IPS-18a (cell line): ENCODE results near the gene PALM3.
"Not testable (repeated sequence)": the region's sequence is repeated elsewhere in the genome, so short reads cannot be mapped to it uniquely, and the experiment has no call there.

Experiments
- H3K27ac ChIP-seq: one replicate; pipeline ENCODE4 v1.5.1; 2013; ENCODE audit warnings: low read length
- H3K27me3 ChIP-seq: one replicate; pipeline ENCODE4 v1.6.1; 2013; ENCODE audit warnings: mild to moderate bottlenecking, low read length; ENCODE audit not compliant: control insufficient read depth, insufficient read depth
- H3K36me3 ChIP-seq: one replicate; pipeline ENCODE4 v1.6.1; 2013; ENCODE audit warnings: low read depth, low read length; ENCODE audit not compliant: control insufficient read depth
- H3K4me1 ChIP-seq: one replicate; pipeline ENCODE4 v1.6.1; 2013; ENCODE audit warnings: low read depth, low read length; ENCODE audit not compliant: control insufficient read depth
- H3K4me3 ChIP-seq: one replicate; pipeline ENCODE4 v1.5.1; 2013; ENCODE audit warnings: low read length
- H3K9ac ChIP-seq: one replicate; pipeline ENCODE4 v1.6.1; 2013; ENCODE audit warnings: mild to moderate bottlenecking, low read length, moderate library complexity
- H3K9me3 ChIP-seq: one replicate; pipeline ENCODE4 v1.6.1; 2013; ENCODE audit warnings: low read depth, low read length; ENCODE audit not compliant: control insufficient read depth

The PALM3 gene

GRCh38 chr19:14035706-14036105, 26.2 kb downstream of the PALM3 start:
- H3K9ac ChIP-seq, result no peak overlapping the region
- no peak overlapping the region for H3K4me3 ChIP-seq
- H3K27me3 ChIP-seq, result peaks cover 13% of the 10 kb centered on the region
- H3K4me1 ChIP-seq, result peaks cover 5% of the 10 kb centered on the region
- H3K36me3 ChIP-seq, result no peaks in the 10 kb centered on the region
- H3K9me3 ChIP-seq, result no peaks in the 10 kb centered on the region
- H3K27ac ChIP-seq, result no peak overlapping the region

GRCh38 chr19:14035159-14035558, 26.7 kb downstream of the PALM3 start:
- not testable (repeated sequence) for H3K36me3 ChIP-seq, H3K9me3 ChIP-seq, H3K4me1 ChIP-seq, H3K4me3 ChIP-seq, H3K9ac ChIP-seq, H3K27ac ChIP-seq
- H3K27me3 ChIP-seq, result peaks cover 18% of the 10 kb centered on the region

- Histone ChIP-seq H3K9me3 (no peaks in the 10 kb centered on the region), H3K36me3 (no peaks in the 10 kb centered on the region), H3K4me1 (peaks cover 5% of the 10 kb centered on the region), H3K27me3 (peaks cover 21% of the 10 kb centered on the region), H3K27ac (no peak overlapping the region), H3K4me3 (no peak overlapping the region), H3K9ac (no peak overlapping the region)
Observed at GRCh38 chr19:14033946-14034345, 27.9 kb downstream of the PALM3 start.

GRCh38 chr19:14031719-14032480, 30.0 kb downstream of the PALM3 start, which contains the start of gene IL27RA:
TSS of gene IL27RA (plus strand) at chr19:14031762. CDS start at chr19:14031873, 111 bp downstream.
- Histone ChIP-seq H3K9ac (peak within 1 kb of the TSS; percentile 58), H3K27me3 (peaks cover 21% of the 10 kb centered on the region), H3K4me1 (peaks cover 5% of the 10 kb centered on the region), H3K36me3 (no peaks in the 10 kb centered on the region), H3K27ac (no peak within 1 kb of the TSS), H3K9me3 (no peaks in the 10 kb centered on the region), H3K4me3 (peak within 1 kb of the TSS; percentile 82)

GRCh38 chr19:14030997-14031718, 30.7 kb downstream of the PALM3 start:
- no peaks in the 10 kb centered on the region for H3K9me3 ChIP-seq
- H3K9ac ChIP-seq, result peak overlapping the region; percentile 58
- H3K36me3 ChIP-seq, result no peaks in the 10 kb centered on the region
- H3K4me3 ChIP-seq, result peak overlapping the region; percentile 82
- H3K4me1 ChIP-seq, result peaks cover 5% of the 10 kb centered on the region
- no peak overlapping the region for H3K27ac ChIP-seq
- H3K27me3 ChIP-seq, result peaks cover 21% of the 10 kb centered on the region

- Histone ChIP-seq H3K27me3 (peaks cover 21% of the 10 kb centered on the region), H3K9ac (no peak overlapping the region), H3K27ac (no peak overlapping the region), H3K4me3 (no peak overlapping the region), H3K9me3 (no peaks in the 10 kb centered on the region), H3K4me1 (peaks cover 7% of the 10 kb centered on the region), H3K36me3 (no peaks in the 10 kb centered on the region)
Observed at GRCh38 chr19:14028901-14029300, 33.0 kb downstream of the PALM3 start.

- no peak within 1 kb of the TSS for H3K9ac ChIP-seq
- H3K4me3 ChIP-seq, result no peak within 1 kb of the TSS
- H3K4me1 ChIP-seq, result peaks cover 10% of the 10 kb centered on the region
- H3K36me3 ChIP-seq, result no peaks in the 10 kb centered on the region
- H3K9me3 ChIP-seq, result no peaks in the 10 kb centered on the region
- H3K27me3 ChIP-seq, result peaks cover 21% of the 10 kb centered on the region
- H3K27ac ChIP-seq, result no peak within 1 kb of the TSS
Observed at GRCh38 chr19:14027856-14028450, 33.9 kb downstream of the PALM3 start, which contains the start of gene RLN3. TSS of gene RLN3 (plus strand) at chr19:14028148. CDS start at chr19:14028205, 57 bp downstream.

- not testable (repeated sequence) for H3K36me3 ChIP-seq, H3K27ac ChIP-seq, H3K4me3 ChIP-seq, H3K9ac ChIP-seq, H3K9me3 ChIP-seq
- peaks cover 10% of the 10 kb centered on the region for H3K4me1 ChIP-seq
- H3K27me3 ChIP-seq, result peaks cover 18% of the 10 kb centered on the region
Observed at GRCh38 chr19:14026652-14027192, 35.2 kb downstream of the PALM3 start.

GRCh38 chr19:14023404-14024235, 38.3 kb downstream of the PALM3 start:
- Histone ChIP-seq H3K27ac (peak overlapping the region; percentile 64), H3K9me3 (no peaks in the 10 kb centered on the region), H3K9ac (no peak overlapping the region), H3K4me3 (no peak overlapping the region), H3K4me1 (peaks cover 5% of the 10 kb centered on the region), H3K27me3 (no peaks in the 10 kb centered on the region), H3K36me3 (no peaks in the 10 kb centered on the region)

- no peaks in the 10 kb centered on the region for H3K36me3 ChIP-seq
- H3K27me3 ChIP-seq, result no peaks in the 10 kb centered on the region
- H3K4me3 ChIP-seq, result no peak overlapping the region
- H3K27ac ChIP-seq, result no peak overlapping the region
- H3K9me3 ChIP-seq, result no peaks in the 10 kb centered on the region
- H3K4me1 ChIP-seq, result peaks cover 5% of the 10 kb centered on the region
- H3K9ac ChIP-seq, result no peak overlapping the region
Observed at GRCh38 chr19:14022469-14022868, 39.4 kb downstream of the PALM3 start.

GRCh38 chr19:14021474-14021873, 40.4 kb downstream of the PALM3 start:
- Histone ChIP-seq H3K4me3 (no peak overlapping the region), H3K9ac (no peak overlapping the region), H3K27me3 (no peaks in the 10 kb centered on the region), H3K4me1 (peaks cover 5% of the 10 kb centered on the region), H3K9me3 (no peaks in the 10 kb centered on the region), H3K36me3 (no peaks in the 10 kb centered on the region), H3K27ac (no peak overlapping the region)
